ENCODE data around the gene ARHGEF11. TPM values are rescaled to one million over a fixed set of nuclear protein-coding genes. Genes with fewer than 3 reads are reported as not detected.

The ARHGEF11 gene
- total RNA-seq, 2 experiments from 2014 or later, result 1.4 to 1.8 TPM

- no peak overlapping the region for H3K4me3 Mint-ChIP-seq
- intact Hi-C loops (cut with micrococcal nuclease), result loop anchor here (10.0 kb wide), 1 partner anchor 211 kb away; no protein-coding TSS in a partner anchor
- DNase-seq, result no peak
- POLR2A ChIA-PET, result no interaction called here
- ATAC-seq, result no peak
- TF ChIP-seq CTCF (IDR thresholded peaks at IDR 0.05), result no peak
- peaks cover 8% of the 10 kb centered on the region for H3K4me1 Mint-ChIP-seq (ENCODE audit: low read depth)
- CTCF ChIA-PET, result interaction anchor here (1.0 kb wide), 1 partner anchor 32 kb away, joined by 3 read pairs; no protein-coding TSS in a partner anchor
- no peak overlapping the region for H3K27ac Mint-ChIP-seq
- H3K9me3 Mint-ChIP-seq, result no peaks in the 10 kb centered on the region
- H3K36me3 Mint-ChIP-seq (ENCODE audit: low read depth), result no peaks in the 10 kb centered on the region
- peaks cover 39% of the 10 kb centered on the region for H3K27me3 Mint-ChIP-seq
Measured at GRCh38 chr1:156895927-156896326, 149.6 kb downstream of the ARHGEF11 start.

DNA sequence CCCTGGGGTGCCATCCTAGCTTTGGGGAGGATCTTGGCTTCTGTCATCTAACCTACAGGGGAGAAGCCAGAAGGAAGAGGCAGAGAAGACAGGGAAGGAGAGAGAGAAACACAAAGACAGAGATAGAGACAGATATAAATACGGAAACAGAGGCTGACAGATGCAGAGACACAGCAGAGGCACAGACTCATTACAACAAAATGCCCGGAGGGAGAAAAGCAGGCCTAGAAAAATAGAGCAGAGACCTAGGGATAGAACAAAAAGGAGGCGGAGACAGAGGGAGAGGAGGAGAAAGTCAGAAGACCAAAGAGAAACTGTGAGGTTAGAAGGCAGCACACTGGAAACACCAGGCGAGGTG is 150.1 kb downstream of the ARHGEF11 start:
- TF ChIP-seq CTCF (IDR thresholded peaks at IDR 0.05), result no peak
- intact Hi-C loops (cut with micrococcal nuclease), result loop anchor here (10.0 kb wide), 1 partner anchor 211 kb away; no protein-coding TSS in a partner anchor
- Mint-ChIP-seq H3K27ac (no peak overlapping the region), H3K27me3 (peaks cover 41% of the 10 kb centered on the region), H3K4me1 (ENCODE audit: low read depth) (peaks cover 8% of the 10 kb centered on the region), H3K36me3 (ENCODE audit: low read depth) (no peaks in the 10 kb centered on the region), H3K9me3 (no peaks in the 10 kb centered on the region), H3K4me3 (no peak overlapping the region)
- DNase-seq (no peak), ATAC-seq (no peak)
- CTCF ChIA-PET, result no interaction called here
- POLR2A ChIA-PET, result no interaction called here

GRCh38 chr1:156894711-156895454 is 150.7 kb downstream of the ARHGEF11 start:
- CTCF ChIA-PET, result interaction anchor here (0.6 to 0.7 kb wide), 3 partner anchors 22 to 126 kb away, joined by 3 read pairs; no protein-coding TSS in a partner anchor
- no peaks in the 10 kb centered on the region for H3K9me3 Mint-ChIP-seq

DNA sequence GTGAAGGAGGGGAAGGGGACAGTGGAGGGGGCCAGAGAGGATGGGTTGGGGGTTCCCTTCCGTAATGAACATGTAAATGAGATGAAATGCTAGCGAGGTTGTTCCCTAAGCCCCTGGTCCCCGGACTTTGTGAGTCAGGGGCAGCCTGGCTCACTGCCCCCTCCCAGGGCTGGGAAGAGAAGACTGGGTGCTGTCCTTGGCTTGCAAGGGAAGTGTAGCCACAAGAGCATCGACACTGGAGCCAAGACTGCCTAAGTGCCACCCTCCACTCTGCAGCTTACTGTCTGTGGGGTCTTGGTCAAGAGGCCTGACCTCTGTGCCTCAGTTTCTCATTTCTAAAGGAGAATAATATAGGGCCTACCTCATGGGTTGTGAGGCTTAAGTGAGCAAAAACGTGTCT is 151.5 kb downstream of the ARHGEF11 start:
- no peak for ATAC-seq
- H3K27me3 Mint-ChIP-seq, result peaks cover 45% of the 10 kb centered on the region
- CTCF ChIA-PET, result interaction anchor here (0.6 kb wide), 1 partner anchor 23 kb away, joined by 3 read pairs; no protein-coding TSS in a partner anchor
- TF ChIP-seq CTCF (IDR thresholded peaks at IDR 0.05), result no peak
- POLR2A ChIA-PET, result no interaction called here
- no peaks in the 10 kb centered on the region for H3K36me3 Mint-ChIP-seq (ENCODE audit: low read depth)
- H3K9me3 Mint-ChIP-seq, result no peaks in the 10 kb centered on the region
- no peak overlapping the region for H3K27ac Mint-ChIP-seq
- no peak for DNase-seq
- H3K4me3 Mint-ChIP-seq, result no peak overlapping the region
- intact Hi-C loops (cut with micrococcal nuclease), result loop anchor here (5.0 to 10.0 kb wide), 3 partner anchors 33 to 209 kb away; no protein-coding TSS in a partner anchor
- peaks cover 11% of the 10 kb centered on the region for H3K4me1 Mint-ChIP-seq (ENCODE audit: low read depth)

More at GRCh38 chr1:156894711-156895454, 150.7 kb downstream of the ARHGEF11 start:
- Mint-ChIP-seq H3K27me3 (peaks cover 45% of the 10 kb centered on the region), H3K27ac (no peak overlapping the region), H3K4me3 (no peak overlapping the region), H3K4me1 (ENCODE audit: low read depth) (peaks cover 11% of the 10 kb centered on the region), H3K36me3 (ENCODE audit: low read depth) (no peaks in the 10 kb centered on the region)
- TF ChIP-seq CTCF (IDR thresholded peaks at IDR 0.05), result no peak
- intact Hi-C loops (cut with micrococcal nuclease), result loop anchor here (5.0 to 10.0 kb wide), 3 partner anchors 32 to 210 kb away; no protein-coding TSS in a partner anchor
- DNase-seq (no peak), ATAC-seq (no peak)
- POLR2A ChIA-PET, result no interaction called here

Measured in activated CD8-positive, alpha-beta T cell treated with anti-CD3 and anti-CD28 coated beads for 36 hours (primary cell).